Natural killer cell (primary cell): ENCODE data around the gene LARP4B. TPM values are rescaled to one million over a fixed set of nuclear protein-coding genes. Genes with fewer than 3 reads are reported as not detected.

Experiments
- ATAC-seq, 3 donors: fragments of 150-1000 bp in 2 of 3; fragments of 200-7000 bp in 1 of 3; cut with Tn5 transposase; 1 replicate in 1 of 3; 2 replicates in 2 of 3; pipeline ENCODE4 v1.10.0; 2021; ENCODE audit warnings: mild to moderate bottlenecking in 2 of 3, moderate library complexity in 2 of 3
- DNase-seq, 2 donors: peaks; one replicate each; pipeline versions ENCODE4 v3.0.0 to v3.0.0-alpha.2; 2013 to 2021; ENCODE audit warnings: mixed read lengths in 1 of 2
- H3K27ac ChIP-seq: one replicate; pipeline ENCODE4 v1.5.1; 2013; ENCODE audit warnings: mild to moderate bottlenecking, low read length
- H3K27me3 ChIP-seq: one replicate; pipeline ENCODE4 v1.6.1; 2013; ENCODE audit warnings: low read length; ENCODE audit not compliant: control insufficient read depth, insufficient read depth
- H3K36me3 ChIP-seq: one replicate; pipeline ENCODE4 v1.6.1; 2013; ENCODE audit warnings: low read length; ENCODE audit not compliant: control insufficient read depth, insufficient read depth
- H3K4me1 ChIP-seq: one replicate; pipeline ENCODE4 v1.6.1; 2013; ENCODE audit warnings: low read length; ENCODE audit not compliant: control insufficient read depth, insufficient read depth
- H3K4me3 ChIP-seq: one replicate; pipeline ENCODE4 v1.5.1; 2013; ENCODE audit warnings: low read length
- H3K9me3 ChIP-seq: one replicate; pipeline ENCODE4 v1.6.1; 2013; ENCODE audit warnings: low read length; ENCODE audit not compliant: control insufficient read depth, insufficient read depth
- H3K27ac Mint-ChIP-seq, 2 donors: one replicate each; pipeline ENCODE4 v1.8.0; 2022; ENCODE audit warnings: mild to moderate bottlenecking in 2 of 2, mixed read lengths in 2 of 2, moderate library complexity in 1 of 2
- H3K27me3 Mint-ChIP-seq, 2 donors: one replicate each; pipeline ENCODE4 v1.8.0; 2022; ENCODE audit warnings: low read depth in 2 of 2, mixed read lengths in 2 of 2
- H3K36me3 Mint-ChIP-seq: one replicate; pipeline ENCODE4 v1.8.0; 2022; ENCODE audit warnings: mixed read lengths
- H3K4me1 Mint-ChIP-seq, 2 donors: one replicate each; pipeline ENCODE4 v1.8.0; 2022; ENCODE audit warnings: mixed read lengths in 2 of 2
- H3K4me3 Mint-ChIP-seq: one replicate; pipeline ENCODE4 v1.8.0; 2022; ENCODE audit warnings: mild to moderate bottlenecking, moderate library complexity, mixed read lengths
- H3K9me3 Mint-ChIP-seq, 2 donors: one replicate each; pipeline ENCODE4 v1.8.0; 2022; ENCODE audit warnings: mixed read lengths in 2 of 2
- WGBS: methylation state at CpG from one replicate; pipeline ENCODE4 v1.1.7; 2013; ENCODE audit warnings: missing lambda C conversion rate; ENCODE audit not compliant: insufficient coverage; 5-methylcytosine and 5-hydroxymethylcytosine counted together
- intact Hi-C: fragments of 100-400 bp; cut with micrococcal nuclease; formaldehyde crosslinking; loops from one replicate; pipeline ENCODE4 v1.14.2; 2022
- total RNA-seq, 4 donors: library from RNA; stranded (reverse); fragments of 120-200 nt in 1 of 4; gene quantifications; one replicate each; pipeline versions ENCODE4 v1.2.3 to v1.2.4, GENCODE V29; 2013 to 2022
- TF ChIP-seq, protein P1 (sequence below): fragments of 200-600 bp; IDR thresholded peaks from one replicate; pipeline ENCODE4 v1.8.0; 2022; ENCODE audit warnings: antibody characterized with exemption

LARP4B gene
- total RNA-seq, 3 donors from 2014 or later (not counting 1 experiment from before 2014, with no cell fraction given), result 75.5 to 95.4 (median 90.2) TPM

DNA sequence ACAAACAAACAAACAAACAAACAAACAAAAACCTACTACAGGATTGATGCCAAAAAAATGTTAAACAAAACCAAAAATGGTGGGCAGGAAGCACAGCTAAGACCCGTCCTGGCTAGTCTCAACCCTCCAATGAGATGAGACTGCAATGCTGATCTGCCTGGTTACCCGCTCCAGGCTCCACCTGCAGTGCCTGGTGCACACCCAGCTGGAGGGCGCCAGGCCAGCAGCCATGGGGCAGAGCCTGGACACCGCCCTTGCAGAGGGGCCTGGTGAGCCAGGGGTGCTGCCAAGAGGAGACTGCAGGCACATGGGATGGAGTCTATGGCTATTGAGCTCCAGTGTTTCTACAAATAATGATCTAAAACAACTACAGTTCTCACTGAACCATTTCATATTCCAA, 107.0 kb downstream of the LARP4B start:
- no peak overlapping the region for H3K27ac Mint-ChIP-seq
- no peak for ATAC-seq
- no peaks in the 10 kb centered on the region for H3K27me3 Mint-ChIP-seq

GRCh38 chr10:822661-823367, 108.7 kb downstream of the LARP4B start:
- ATAC-seq (no peak), DNase-seq (no peak)
- intact Hi-C loops, result no loop called here
- Mint-ChIP-seq H3K4me3 (no peak overlapping the region), H3K36me3 (no peaks in the 10 kb centered on the region), H3K27ac (peak overlapping the region in 1 of 2 donors; percentile 26), H3K4me1 (peaks cover 8 to 28% of the 10 kb centered on the region in 2 donors), H3K27me3 (no peaks in the 10 kb centered on the region), H3K9me3 (no peaks in the 10 kb centered on the region)
- H3K4me1 ChIP-seq, result peaks cover 24% of the 10 kb centered on the region
- TF ChIP-seq, protein P1, sequence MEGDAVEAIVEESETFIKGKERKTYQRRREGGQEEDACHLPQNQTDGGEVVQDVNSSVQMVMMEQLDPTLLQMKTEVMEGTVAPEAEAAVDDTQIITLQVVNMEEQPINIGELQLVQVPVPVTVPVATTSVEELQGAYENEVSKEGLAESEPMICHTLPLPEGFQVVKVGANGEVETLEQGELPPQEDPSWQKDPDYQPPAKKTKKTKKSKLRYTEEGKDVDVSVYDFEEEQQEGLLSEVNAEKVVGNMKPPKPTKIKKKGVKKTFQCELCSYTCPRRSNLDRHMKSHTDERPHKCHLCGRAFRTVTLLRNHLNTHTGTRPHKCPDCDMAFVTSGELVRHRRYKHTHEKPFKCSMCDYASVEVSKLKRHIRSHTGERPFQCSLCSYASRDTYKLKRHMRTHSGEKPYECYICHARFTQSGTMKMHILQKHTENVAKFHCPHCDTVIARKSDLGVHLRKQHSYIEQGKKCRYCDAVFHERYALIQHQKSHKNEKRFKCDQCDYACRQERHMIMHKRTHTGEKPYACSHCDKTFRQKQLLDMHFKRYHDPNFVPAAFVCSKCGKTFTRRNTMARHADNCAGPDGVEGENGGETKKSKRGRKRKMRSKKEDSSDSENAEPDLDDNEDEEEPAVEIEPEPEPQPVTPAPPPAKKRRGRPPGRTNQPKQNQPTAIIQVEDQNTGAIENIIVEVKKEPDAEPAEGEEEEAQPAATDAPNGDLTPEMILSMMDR, result no peak
- 42% methylated on average over 10 of the region's 12 CpGs for WGBS
- H3K36me3 ChIP-seq, result peaks cover 76% of the 10 kb centered on the region
- no peak overlapping the region for H3K4me3 ChIP-seq
- H3K27me3 ChIP-seq, result no peaks in the 10 kb centered on the region
- no peak overlapping the region for H3K27ac ChIP-seq
- H3K9me3 ChIP-seq, result no peaks in the 10 kb centered on the region

More for the DNA sequence above, 107.0 kb downstream of the LARP4B start:
- no peak overlapping the region for H3K4me3 Mint-ChIP-seq
- TF ChIP-seq, protein P1, result no peak
- Histone ChIP-seq H3K4me3 (no peak overlapping the region), H3K36me3 (peaks cover 79% of the 10 kb centered on the region), H3K27me3 (no peaks in the 10 kb centered on the region), H3K27ac (no peak overlapping the region), H3K9me3 (no peaks in the 10 kb centered on the region), H3K4me1 (peaks cover 24% of the 10 kb centered on the region)
- H3K4me1 Mint-ChIP-seq, result peaks cover 8 to 24% of the 10 kb centered on the region in 2 donors
- no peak for DNase-seq
- intact Hi-C loops, result no loop called here
- WGBS, result 92% methylated on average over 4 of the region's 4 CpGs
- no peaks in the 10 kb centered on the region for H3K9me3 Mint-ChIP-seq
- no peaks in the 10 kb centered on the region for H3K36me3 Mint-ChIP-seq

DNA sequence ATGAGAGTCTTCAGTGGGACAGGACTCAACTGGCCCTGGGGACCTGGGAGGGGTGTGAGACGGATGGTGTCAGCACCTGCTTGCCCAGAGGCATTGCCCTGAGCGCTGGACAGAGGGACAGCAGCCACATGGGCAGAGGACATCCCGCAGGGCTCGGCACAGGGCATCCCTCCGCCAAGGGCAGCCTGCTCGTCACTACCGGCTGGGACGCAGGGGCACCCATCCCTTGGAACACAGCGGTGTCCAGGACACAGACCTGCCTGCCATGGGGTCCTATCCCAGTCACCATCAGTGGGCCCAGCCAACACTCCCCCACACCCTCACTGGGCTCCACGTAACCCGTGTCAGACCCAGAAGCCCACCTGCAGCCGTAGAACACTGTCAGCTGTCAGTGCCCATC, 109.3 kb downstream of the LARP4B start:
- Mint-ChIP-seq H3K36me3 (no peaks in the 10 kb centered on the region), H3K4me1 (peaks cover 8 to 28% of the 10 kb centered on the region in 2 donors), H3K4me3 (no peak overlapping the region), H3K27me3 (no peaks in the 10 kb centered on the region), H3K9me3 (no peaks in the 10 kb centered on the region), H3K27ac (no peak overlapping the region)
- Histone ChIP-seq H3K4me3 (no peak overlapping the region), H3K4me1 (peaks cover 24% of the 10 kb centered on the region), H3K36me3 (peaks cover 75% of the 10 kb centered on the region), H3K27ac (no peak overlapping the region), H3K27me3 (no peaks in the 10 kb centered on the region), H3K9me3 (no peaks in the 10 kb centered on the region)
- WGBS, result 99% methylated on average over 12 of the region's 12 CpGs
- DNase-seq (no peak), ATAC-seq (no peak)
- TF ChIP-seq, protein P1, result no peak
- intact Hi-C loops, result no loop called here

- no peak for ATAC-seq
- TF ChIP-seq, protein P1, result no peak
- DNase-seq, result no peak
- H3K27me3 ChIP-seq, result no peaks in the 10 kb centered on the region
- H3K27ac Mint-ChIP-seq, result peak overlapping the region; percentile 11 to 84
- peaks cover 81% of the 10 kb centered on the region for H3K36me3 ChIP-seq
- H3K36me3 Mint-ChIP-seq, result no peaks in the 10 kb centered on the region
- WGBS, result 41% methylated on average over 5 of the region's 5 CpGs
- H3K4me3 Mint-ChIP-seq, result no peak overlapping the region
- intact Hi-C loops, result no loop called here
- H3K9me3 Mint-ChIP-seq, result no peaks in the 10 kb centered on the region
- H3K9me3 ChIP-seq, result no peaks in the 10 kb centered on the region
- peaks cover 8 to 28% of the 10 kb centered on the region in 2 donors for H3K4me1 Mint-ChIP-seq
- H3K27me3 Mint-ChIP-seq, result no peaks in the 10 kb centered on the region
- no peak overlapping the region for H3K4me3 ChIP-seq
- peaks cover 24% of the 10 kb centered on the region for H3K4me1 ChIP-seq
- no peak overlapping the region for H3K27ac ChIP-seq
Measured at GRCh38 chr10:821322-821721, 110.2 kb downstream of the LARP4B start.
